Tibial nerve (tissue), 4 donors: Measurements from ENCODE around the gene TMC6. TPM values are rescaled to one million over a fixed set of nuclear protein-coding genes. Genes with fewer than 3 reads are reported as not detected.

Experiments
- DNase-seq, 2 donors: peaks; one replicate each; pipeline ENCODE4 v3.0.0-alpha.2; 2019; ENCODE audit warnings: low spot score in 2 of 2
- H3K27ac ChIP-seq, 4 donors: fragments of 200-600 bp; sonication (generic) in 3 of 4; one replicate each; pipeline ENCODE4 v1.5.1; 2017 to 2019; ENCODE audit warnings: mild to moderate bottlenecking in 1 of 4
- H3K27me3 ChIP-seq, 2 donors: fragments of 200-600 bp; sonication (generic) in 1 of 2; one replicate each; pipeline versions ENCODE4 v1.5.1 to v1.6.0; 2017 to 2019
- H3K36me3 ChIP-seq, 3 donors: fragments of 200-600 bp; sonication (generic); one replicate each; pipeline ENCODE4 v1.5.1; 2018 to 2019
- H3K4me1 ChIP-seq, 4 donors: fragments of 200-600 bp; sonication (generic) in 3 of 4; one replicate each; pipeline ENCODE4 v1.5.1; 2017 to 2019
- H3K4me3 ChIP-seq, 4 donors: fragments of 200-600 bp; sonication (generic) in 3 of 4; one replicate each; pipeline ENCODE4 v1.5.1; 2017 to 2019; ENCODE audit warnings: mild to moderate bottlenecking in 1 of 4, moderate library complexity in 1 of 4
- H3K9me3 ChIP-seq, 4 donors: fragments of 200-600 bp; sonication (generic) in 3 of 4; one replicate each; pipeline ENCODE4 v1.5.1; 2017 to 2019
- CTCF ChIP-seq, 5 experiments: fragments of 200-600 bp in 3 of 5; fragments of 450-650 bp in 2 of 5; sonication (generic) in 3 of 5; IDR thresholded peaks; one replicate each; pipeline ENCODE4 v1.5.1; 2016 to 2019; ENCODE audit warnings: antibody characterized with exemption in 5 of 5, mild to moderate bottlenecking in 3 of 5, moderate library complexity in 2 of 5
- EP300 ChIP-seq, 2 donors: sonication (generic); formaldehyde crosslinking; IDR thresholded peaks; one replicate each; pipeline ENCODE4 v1.6.1; 2017; ENCODE audit warnings: antibody characterized with exemption in 2 of 2, mild to moderate bottlenecking in 1 of 2
- POLR2A ChIP-seq, 2 donors: fragments of 450-650 bp; IDR thresholded peaks; one replicate each; pipeline ENCODE4 v1.6.1; 2017; ENCODE audit warnings: antibody characterized with exemption in 2 of 2, mild to moderate bottlenecking in 2 of 2, moderate library complexity in 2 of 2
- WGBS, 2 donors: methylation state at CpG; one replicate each; pipeline ENCODE4 v1.1.5; 2018; 5-methylcytosine and 5-hydroxymethylcytosine counted together
- total RNA-seq, 4 donors: library from RNA; depleted of rRNA; stranded (reverse); fragments of >200 nt; gene quantifications; one replicate each; pipeline ENCODE4 v1.1.0, GENCODE V29; 2016

The TMC6 gene
- total RNA-seq, 4 donors from 2014 or later: 43.3 to 94.5 (median 52.2) TPM

GRCh38 chr17:78168903-78169793 lies 40.6 kb upstream of the TMC6 start:
- H3K27ac ChIP-seq: peak overlapping the region; percentile 82 to 94 (median 88)
- no peaks in the 10 kb centered on the region for H3K9me3 ChIP-seq
- H3K27me3 ChIP-seq: no peaks in the 10 kb centered on the region
- WGBS, 2 donors: 6 to 11% methylated on average over 9 to 17 of the region's 38 CpGs
- peaks cover 0 to 20% (median 0%) of the 10 kb centered on the region in 3 donors for H3K36me3 ChIP-seq
- H3K4me3 ChIP-seq: peak overlapping the region; percentile 68 to 94 (median 74)
- peaks cover 0 to 60% (median 39%) of the 10 kb centered on the region in 4 donors for H3K4me1 ChIP-seq
- peak in 1 of 2 donors; percentile 38 for DNase-seq
- TF ChIP-seq CTCF (IDR thresholded peaks at IDR 0.05): no peak
- TF ChIP-seq POLR2A (IDR thresholded peaks at IDR 0.05): no peak

- peak in 2 of 5 experiments; percentile 12 to 27 for TF ChIP-seq CTCF (IDR thresholded peaks at IDR 0.05)
- peak; percentile 70 to 76 for TF ChIP-seq POLR2A (IDR thresholded peaks at IDR 0.05)
- TF ChIP-seq EP300 (IDR thresholded peaks at IDR 0.05): peak in 1 of 2 donors; percentile 37
- no peaks in the 10 kb centered on the region for H3K9me3 ChIP-seq
- no peaks in the 10 kb centered on the region for H3K27me3 ChIP-seq
- peak within 1 kb of the TSS; percentile 82 to 94 (median 88) for H3K27ac ChIP-seq
- H3K4me1 ChIP-seq: peaks cover 0 to 53% (median 33%) of the 10 kb centered on the region in 4 donors
- 1 to 3% methylated on average over 5 to 59 of the region's 84 CpGs for WGBS, 2 donors
- peak in 1 of 2 donors; percentile 48 for DNase-seq
- peak within 1 kb of the TSS; percentile 68 to 94 (median 74) for H3K4me3 ChIP-seq
- H3K36me3 ChIP-seq: peaks cover 0 to 20% (median 0%) of the 10 kb centered on the region in 3 donors
These were observed 39.8 kb upstream of the TMC6 start, which contains the start of gene SYNGR2 for GRCh38 chr17:78168242-78168902. Gene SYNGR2 (plus strand): TSS chr17:78168581. CDS start chr17:78168617, 36 bp downstream.

GRCh38 chr17:78166416-78166815 lies 37.9 kb upstream of the TMC6 start:
- H3K4me3 ChIP-seq: no peak overlapping the region
- peaks cover 0 to 11% (median 0%) of the 10 kb centered on the region in 3 donors for H3K36me3 ChIP-seq
- WGBS, 2 donors: 69 to 72% methylated on average over 6 of the region's 6 CpGs

GRCh38 chr17:78164748-78165607 lies 36.4 kb upstream of the TMC6 start:
- no peaks in the 10 kb centered on the region for H3K27me3 ChIP-seq
- no peak overlapping the region for H3K4me3 ChIP-seq
- TF ChIP-seq EP300 (IDR thresholded peaks at IDR 0.05): no peak
- no peak for TF ChIP-seq CTCF (IDR thresholded peaks at IDR 0.05)
- no peak for TF ChIP-seq POLR2A (IDR thresholded peaks at IDR 0.05)
- 89 to 95% methylated on average over 14 to 15 of the region's 16 CpGs for WGBS, 2 donors
- DNase-seq: no peak
- H3K27ac ChIP-seq: no peak overlapping the region
- H3K36me3 ChIP-seq: no peaks in the 10 kb centered on the region
- H3K9me3 ChIP-seq: no peaks in the 10 kb centered on the region
- H3K4me1 ChIP-seq: peaks cover 0 to 19% (median 11%) of the 10 kb centered on the region in 4 donors

More at GRCh38 chr17:78166416-78166815, 37.9 kb upstream of the TMC6 start:
- H3K27me3 ChIP-seq: no peaks in the 10 kb centered on the region
- DNase-seq: no peak
- H3K4me1 ChIP-seq: peaks cover 0 to 33% (median 13%) of the 10 kb centered on the region in 4 donors
- H3K9me3 ChIP-seq: no peaks in the 10 kb centered on the region
- H3K27ac ChIP-seq: no peak overlapping the region
- no peak for TF ChIP-seq CTCF (IDR thresholded peaks at IDR 0.05)
- TF ChIP-seq POLR2A (IDR thresholded peaks at IDR 0.05): no peak
- no peak for TF ChIP-seq EP300 (IDR thresholded peaks at IDR 0.05)
